GM12892 (cell line): ENCODE measurements around the gene C5orf63.

Source experiments
- DNase-seq: peaks from one replicate; pipeline ENCODE4 v3.0.0; 2011; ENCODE audit not compliant: insufficient read length
- FAIRE-seq: peaks from 2 replicates; lab custom pipeline; 2011; peaks lifted over from hg19 to GRCh38; lab: Jason Lieb, UNC
- POLR2A ChIP-seq: IDR thresholded peaks from 2 replicates; pipeline ENCODE4 v1.6.1; 2011; ENCODE audit warnings: low read depth, low read length, control low read depth
- POLR2AphosphoS5 ChIP-seq: IDR thresholded peaks from 2 replicates; pipeline ENCODE4 v1.6.1; 2011; ENCODE audit warnings: low read depth, low read length, control low read depth
- TAF1 ChIP-seq: IDR thresholded peaks from 2 replicates; pipeline ENCODE4 v1.6.1; 2011; ENCODE audit warnings: low read depth, mild to moderate bottlenecking, control low read depth, low read length, borderline replicate concordance

The C5orf63 gene

GRCh38 chr5:127089191-127089590 is 15.9 kb upstream of the C5orf63 start:
- TF ChIP-seq POLR2A (no peak), TAF1 (no peak), POLR2AphosphoS5 (no peak)
- no peak for DNase-seq
- no peak for FAIRE-seq

DNA sequence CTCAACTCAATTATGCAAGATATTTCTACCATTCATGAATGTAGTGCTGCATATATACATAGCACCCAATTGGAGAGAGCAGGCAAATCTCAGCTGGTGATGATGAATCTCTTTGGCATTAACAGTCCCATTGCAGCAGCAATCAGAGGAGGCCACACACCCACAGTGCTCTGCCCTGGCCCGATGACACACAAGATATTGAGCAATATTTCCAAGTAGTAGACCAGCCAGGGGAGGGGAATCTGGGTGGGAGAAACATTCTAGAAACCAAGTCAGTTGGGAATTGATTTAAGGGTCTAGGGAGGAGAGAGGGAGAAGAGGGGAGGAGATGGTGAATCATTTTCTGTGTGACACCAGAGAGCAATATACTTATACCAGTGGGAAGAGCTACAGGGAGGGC is 14.9 kb upstream of the C5orf63 start:
- no peak for DNase-seq

GRCh38 chr5:127086589-127086988 is 13.3 kb upstream of the C5orf63 start:
- TF ChIP-seq POLR2AphosphoS5: no peak
- no peak for FAIRE-seq
- no peak for DNase-seq

More for the DNA sequence above, 14.9 kb upstream of the C5orf63 start:
- TF ChIP-seq TAF1 (no peak), POLR2AphosphoS5 (no peak), POLR2A (no peak)
- no peak for FAIRE-seq

DNA sequence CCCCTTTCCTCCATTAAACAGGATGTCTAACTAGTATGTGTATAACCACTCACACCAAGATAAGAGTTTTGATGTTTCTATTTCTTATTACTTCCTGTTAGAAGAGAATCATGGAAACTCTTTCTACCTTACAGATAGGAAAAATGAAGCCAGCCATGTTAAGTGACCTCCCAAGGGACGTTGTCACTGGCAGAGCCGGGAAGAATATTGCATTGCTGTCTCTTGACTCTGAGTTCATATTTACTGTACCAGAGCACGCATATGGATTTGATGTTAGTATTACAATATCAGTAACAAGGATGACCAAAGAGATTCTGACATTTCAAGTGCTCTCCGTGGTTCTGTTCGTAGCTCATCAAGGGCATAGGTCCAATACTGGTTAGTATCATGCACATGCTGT is 12.5 kb upstream of the C5orf63 start:
- FAIRE-seq (no peak), DNase-seq (no peak)
- TF ChIP-seq POLR2AphosphoS5 (no peak), POLR2A (no peak), TAF1 (no peak)

DNA sequence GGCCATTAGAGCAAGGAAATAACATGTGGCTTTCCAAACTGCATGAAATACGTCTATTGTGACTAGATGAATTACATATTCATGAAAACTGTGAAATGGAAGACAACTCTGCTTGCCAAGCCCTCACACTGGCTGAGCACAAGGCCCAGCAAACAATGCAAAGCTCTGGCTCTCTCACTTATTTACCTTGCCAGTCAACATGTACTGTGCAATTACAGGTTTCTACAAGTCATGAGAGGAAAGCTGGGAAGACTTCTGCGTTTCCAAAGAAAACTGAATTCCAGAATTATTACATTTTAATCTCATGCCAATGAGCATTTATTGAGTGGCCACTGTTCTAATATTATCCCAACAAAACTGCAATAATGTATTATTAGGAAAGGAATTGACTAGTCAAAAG is 12.1 kb upstream of the C5orf63 start:
- DNase-seq: no peak
- no peak for FAIRE-seq
- no peak for TF ChIP-seq POLR2AphosphoS5
- TF ChIP-seq TAF1: no peak
- TF ChIP-seq POLR2A: no peak

- FAIRE-seq (no peak), DNase-seq (no peak)
- TF ChIP-seq POLR2AphosphoS5: no peak
- no peak for TF ChIP-seq TAF1
- no peak for TF ChIP-seq POLR2A
Observed at GRCh38 chr5:127084656-127085055, 11.4 kb upstream of the C5orf63 start.

DNA sequence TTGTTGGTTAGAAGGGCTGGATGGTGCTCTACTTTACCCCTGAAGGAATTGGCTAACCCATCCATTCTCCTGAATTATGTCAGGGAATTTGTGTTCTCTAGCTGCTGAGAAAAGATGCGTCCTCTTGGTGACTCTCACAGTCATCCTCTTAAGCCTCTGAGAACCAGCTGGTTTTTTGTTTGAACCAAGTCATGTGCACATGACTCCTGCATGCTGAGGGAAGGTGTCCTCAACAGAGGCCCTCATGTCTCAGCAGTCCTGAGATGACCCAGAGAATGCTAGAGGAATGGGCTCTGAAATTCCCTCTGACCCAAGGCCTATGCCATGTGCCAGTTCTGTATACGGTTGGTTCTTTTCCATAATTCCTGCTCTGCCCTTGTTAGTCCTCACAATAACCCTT is 10.4 kb upstream of the C5orf63 start:
- FAIRE-seq (no peak), DNase-seq (no peak)
- TF ChIP-seq POLR2A (no peak), TAF1 (no peak), POLR2AphosphoS5 (no peak)

GRCh38 chr5:127079994-127080491 is 6.7 kb upstream of the C5orf63 start:
- no peak for DNase-seq
- no peak for FAIRE-seq
- no peak for TF ChIP-seq TAF1
- no peak for TF ChIP-seq POLR2A
- no peak for TF ChIP-seq POLR2AphosphoS5

- FAIRE-seq (no peak), DNase-seq (no peak)
- TF ChIP-seq POLR2AphosphoS5 (no peak), POLR2A (no peak), TAF1 (no peak)
Observed at GRCh38 chr5:127077366-127077765, 4.1 kb upstream of the C5orf63 start.

DNA sequence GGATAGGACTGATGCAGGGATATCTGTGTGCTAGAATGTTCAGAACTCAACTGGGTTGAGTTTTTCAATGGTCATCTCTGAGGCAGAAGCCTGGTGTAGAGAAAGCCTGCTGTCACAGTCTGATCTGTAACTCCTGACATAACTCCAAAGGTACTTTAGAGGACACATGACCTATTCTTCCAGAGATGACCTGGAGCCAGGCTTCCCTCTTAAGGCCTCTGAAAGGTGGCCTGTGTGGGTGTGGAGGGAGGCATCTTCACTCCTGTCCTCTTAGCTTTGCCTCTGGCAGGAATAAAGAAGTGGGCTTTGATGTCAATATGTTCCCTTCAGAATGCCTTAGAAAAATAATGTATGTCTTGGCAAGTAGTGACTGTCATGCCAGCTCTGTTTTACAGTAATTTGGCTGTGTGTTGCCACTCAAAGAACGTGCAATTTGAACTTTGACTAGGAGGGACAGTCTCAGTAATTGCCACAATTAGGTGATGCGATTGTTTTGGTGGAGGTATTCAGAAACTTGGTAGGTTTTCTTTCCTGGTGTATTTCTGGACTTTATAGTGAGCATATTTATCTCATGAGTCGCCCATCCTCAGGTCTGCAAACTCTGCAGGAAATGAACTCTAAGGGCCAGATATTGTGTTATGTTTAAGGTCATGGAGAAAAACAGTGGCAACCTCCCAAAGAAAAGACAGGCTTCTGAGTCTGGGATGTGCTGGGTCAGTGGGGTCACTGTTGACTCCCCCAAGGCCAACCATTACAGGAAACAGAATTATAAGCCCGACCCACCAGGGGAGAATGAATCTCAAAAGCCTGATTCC is 3.2 kb upstream of the C5orf63 start:
- DNase-seq (no peak), FAIRE-seq (no peak)
- no peak for TF ChIP-seq POLR2A
- no peak for TF ChIP-seq POLR2AphosphoS5
- TF ChIP-seq TAF1: no peak

GRCh38 chr5:127074466-127074865 is 1.2 kb upstream of the C5orf63 start:
- DNase-seq: no peak
- TF ChIP-seq POLR2A: no peak
- no peak for TF ChIP-seq POLR2AphosphoS5
- TF ChIP-seq TAF1: no peak
- no peak for FAIRE-seq

- DNase-seq: no peak
- no peak for TF ChIP-seq POLR2A
- no peak for TF ChIP-seq POLR2AphosphoS5
- no peak for TF ChIP-seq TAF1
- FAIRE-seq: no peak
Observed at GRCh38 chr5:127070243-127070642, 3.1 kb downstream of the C5orf63 start.

- DNase-seq (no peak), FAIRE-seq (no peak)
- no peak for TF ChIP-seq TAF1
- TF ChIP-seq POLR2AphosphoS5: no peak
- no peak for TF ChIP-seq POLR2A
Observed at GRCh38 chr5:127068493-127069214, 4.6 kb downstream of the C5orf63 start.
